Endometrial microvascular endothelial cells (primary cell): ENCODE measurements around the gene EFNA5. TPM values are rescaled to one million over a fixed set of nuclear protein-coding genes. Genes with fewer than 3 reads are reported as not detected.

ENCODE experiments used
- in situ Hi-C: cut with HindIII; loops from 2 replicates; pipeline ENCODE4 v1.10.0; 2017; ENCODE audit warnings: low sequenced_read_pairs, low pct_unique_long_range_greater_than_20kb; ENCODE audit errors: inconsistent ontology term
- total RNA-seq: library from RNA; depleted of rRNA; stranded (reverse); fragments of >200 nt; gene quantifications from one replicate; pipeline ENCODE4 v1.2.3, GENCODE V29; 2015; ENCODE audit errors: inconsistent ontology term

EFNA5 gene
- total RNA-seq, 1 donor from 2014 or later, result 7.8 TPM

- in situ Hi-C loops, result no loop called here
Measured at GRCh38 chr5:107539726-107540330, 130.9 kb downstream of the EFNA5 start.

- in situ Hi-C loops, result no loop called here
Measured at GRCh38 chr5:107538805-107539445, 131.8 kb downstream of the EFNA5 start.

- in situ Hi-C loops, result no loop called here
Measured at GRCh38 chr5:107538331-107538730, 132.4 kb downstream of the EFNA5 start.

GRCh38 chr5:107535849-107536248 is 134.9 kb downstream of the EFNA5 start:
- in situ Hi-C loops, result no loop called here

GRCh38 chr5:107533910-107534876 is 136.5 kb downstream of the EFNA5 start:
- in situ Hi-C loops, result no loop called here

- in situ Hi-C loops, result no loop called here
Measured at GRCh38 chr5:107532916-107533315, 137.8 kb downstream of the EFNA5 start.

- in situ Hi-C loops, result no loop called here
Measured at GRCh38 chr5:107532169-107532878, 138.4 kb downstream of the EFNA5 start.

- in situ Hi-C loops, result no loop called here
Measured at GRCh38 chr5:107531308-107531707, 139.4 kb downstream of the EFNA5 start.

- in situ Hi-C loops, result no loop called here
Measured at GRCh38 chr5:107529618-107530017, 141.1 kb downstream of the EFNA5 start.

- in situ Hi-C loops, result no loop called here
Measured at GRCh38 chr5:107526270-107526937, 144.3 kb downstream of the EFNA5 start.

GRCh38 chr5:107524111-107524510 is 146.6 kb downstream of the EFNA5 start:
- in situ Hi-C loops, result no loop called here

GRCh38 chr5:107523029-107523680 is 147.6 kb downstream of the EFNA5 start:
- in situ Hi-C loops, result no loop called here

GRCh38 chr5:107522456-107522855 is 148.3 kb downstream of the EFNA5 start:
- in situ Hi-C loops, result no loop called here

- in situ Hi-C loops, result no loop called here
Measured at GRCh38 chr5:107519900-107520354, 150.8 kb downstream of the EFNA5 start.

- in situ Hi-C loops, result no loop called here
Measured at GRCh38 chr5:107518616-107519015, 152.1 kb downstream of the EFNA5 start.

- in situ Hi-C loops, result no loop called here
Measured at GRCh38 chr5:107518190-107518589, 152.5 kb downstream of the EFNA5 start.

- in situ Hi-C loops, result no loop called here
Measured at GRCh38 chr5:107517185-107518033, 153.3 kb downstream of the EFNA5 start.
